NB4 (cell line): Measurements from ENCODE around the gene SLC35A5.
A peak's percentile ranks its signal among the peaks of the same experiment; 100 is the strongest.

Source experiments
- DNase-seq: peaks from one replicate; pipeline ENCODE4 v3.0.0; 2010; ENCODE audit warnings: low read depth
- H3K4me3 ChIP-seq: one replicate; pipeline ENCODE4 v1.5.1; 2011; ENCODE audit warnings: mild to moderate bottlenecking, low read depth, low read length, moderate library complexity
- CTCF ChIP-seq: IDR thresholded peaks from one replicate; pipeline ENCODE4 v1.5.1; 2012; ENCODE audit warnings: low read depth, low read length
- MAX ChIP-seq: IDR thresholded peaks from 2 replicates; pipeline ENCODE4 v1.6.1; 2011; ENCODE audit warnings: low read depth, low read length
- MYC ChIP-seq: IDR thresholded peaks from 2 replicates; pipeline ENCODE4 v1.6.1; 2011; ENCODE audit warnings: low read depth, low read length
- POLR2A ChIP-seq: IDR thresholded peaks from 2 replicates; pipeline ENCODE4 v1.6.1; 2011; ENCODE audit warnings: mild to moderate bottlenecking; ENCODE audit not compliant: insufficient read length; ENCODE audit errors: extremely low read depth

The SLC35A5 gene

GRCh38 chr3:112606098-112606497, 44.3 kb downstream of the SLC35A5 start:
- TF ChIP-seq POLR2A = no peak
- no peak for TF ChIP-seq MAX
- no peak for TF ChIP-seq CTCF
- no peak for TF ChIP-seq MYC
- no peak overlapping the region for H3K4me3 ChIP-seq
- DNase-seq = no peak

- no peak for DNase-seq
- no peak for TF ChIP-seq MYC
- no peak for TF ChIP-seq CTCF
- no peak for TF ChIP-seq POLR2A
- TF ChIP-seq MAX = no peak
Observed at GRCh38 chr3:112607863-112608262, 46.0 kb downstream of the SLC35A5 start.

GRCh38 chr3:112610121-112610520, 48.3 kb downstream of the SLC35A5 start:
- no peak overlapping the region for H3K4me3 ChIP-seq
- DNase-seq = peak; percentile 60
- TF ChIP-seq POLR2A = no peak
- TF ChIP-seq MYC = peak; percentile 17; the same call in 1 of the 2 replicates
- peak; percentile 37; the same call in 1 of the 2 replicates for TF ChIP-seq MAX
- TF ChIP-seq CTCF = no peak

More at GRCh38 chr3:112607863-112608262, 46.0 kb downstream of the SLC35A5 start:
- no peak overlapping the region for H3K4me3 ChIP-seq

GRCh38 chr3:112611752-112612515, 50.1 kb downstream of the SLC35A5 start:
- TF ChIP-seq CTCF (no peak), POLR2A (no peak), MAX (no peak)
- no peak overlapping the region for H3K4me3 ChIP-seq
- no peak for DNase-seq

- no peak for DNase-seq
- no peak overlapping the region for H3K4me3 ChIP-seq
- TF ChIP-seq MAX = no peak
- no peak for TF ChIP-seq MYC
- no peak for TF ChIP-seq CTCF
- TF ChIP-seq POLR2A = no peak
Observed at GRCh38 chr3:112615989-112616731, 54.3 kb downstream of the SLC35A5 start.
